ENCODE data around the gene CNTNAP2. TPM values are rescaled to one million over a fixed set of nuclear protein-coding genes. Genes with fewer than 3 reads are reported as not detected.
"Not testable (repeated sequence)": the region's sequence is repeated elsewhere in the genome, so short reads cannot be mapped to it uniquely, and the experiment has no call there.

Gene CNTNAP2
- total and polyA plus RNA-seq, 2 experiments from 2014 or later = not detected

- Histone ChIP-seq H3K9ac (no peak overlapping the region), H3F3A (ENCODE audit: insufficient read depth) (no peaks in the 10 kb centered on the region), H3K9me2 (ENCODE audit: insufficient read depth) (no peaks in the 10 kb centered on the region), H2AFZ (no peak overlapping the region), H3K79me2 (ENCODE audit: insufficient read depth) (no peaks in the 10 kb centered on the region), H4K20me1 (ENCODE audit: insufficient read depth) (no peaks in the 10 kb centered on the region), H3K4me2 (ENCODE audit: unreplicated experiment) (no peak overlapping the region), H3K27ac (no peak overlapping the region), H3K27me3 (replicated peaks; ENCODE audit: insufficient read depth) (no peaks in the 10 kb centered on the region), H3K4me1 (ENCODE audit: insufficient read depth) (no peaks in the 10 kb centered on the region), H3K9me3 (ENCODE audit: low read depth) (no peaks in the 10 kb centered on the region), H3K4me3 (no peak overlapping the region), H3K36me3 (ENCODE audit: low read depth) (no peaks in the 10 kb centered on the region)
- in situ Hi-C loops (cut with MboI) = no loop called here
- WGBS, 2 experiments (ENCODE audit: low coverage in 1 of 2, low lambda C conversion rate in 2 of 2, missing lambda C conversion rate in 2 of 2) = 4 to 6% methylated on average over 2 of the region's 2 CpGs
- DNase-seq = no peak
- no peak for TF ChIP-seq EZH2phosphoT487 (IDR thresholded peaks at IDR 0.05; ENCODE audit: insufficient read depth, low read depth)
- TF ChIP-seq EZH2 (IDR thresholded peaks at IDR 0.05; ENCODE audit: insufficient read depth, poor library complexity, severe bottlenecking) = no peak
These were observed 980.0 kb downstream of the CNTNAP2 start for GRCh38 chr7:147096629-147097028.

GRCh38 chr7:147103224-147103623 is 986.6 kb downstream of the CNTNAP2 start:
- H3K79me2 ChIP-seq (ENCODE audit: insufficient read depth) = no peaks in the 10 kb centered on the region

GRCh38 chr7:147106746-147107145 is 990.1 kb downstream of the CNTNAP2 start:
- in situ Hi-C loops (cut with MboI) = no loop called here
- Histone ChIP-seq H3K9ac (no peak overlapping the region), H3K4me2 (ENCODE audit: unreplicated experiment) (no peak overlapping the region), H3K27ac (no peak overlapping the region), H3K79me2 (ENCODE audit: insufficient read depth) (no peaks in the 10 kb centered on the region), H4K20me1 (ENCODE audit: insufficient read depth) (no peaks in the 10 kb centered on the region), H3K4me1 (ENCODE audit: insufficient read depth) (no peaks in the 10 kb centered on the region), H3K27me3 (replicated peaks; ENCODE audit: insufficient read depth) (no peaks in the 10 kb centered on the region), H3K9me3 (ENCODE audit: low read depth) (no peaks in the 10 kb centered on the region), H3K4me3 (no peak overlapping the region), H3K36me3 (ENCODE audit: low read depth) (no peaks in the 10 kb centered on the region), H3K9me2 (ENCODE audit: insufficient read depth) (no peaks in the 10 kb centered on the region), H3F3A (ENCODE audit: insufficient read depth) (no peaks in the 10 kb centered on the region), H2AFZ (no peak overlapping the region)
- WGBS, 2 experiments (ENCODE audit: low coverage in 1 of 2, low lambda C conversion rate in 2 of 2, missing lambda C conversion rate in 2 of 2) = 0% methylated on average over 2 of the region's 2 CpGs
- TF ChIP-seq EZH2phosphoT487 (IDR thresholded peaks at IDR 0.05; ENCODE audit: insufficient read depth, low read depth) (no peak), EZH2 (IDR thresholded peaks at IDR 0.05; ENCODE audit: insufficient read depth, poor library complexity, severe bottlenecking) (no peak)
- no peak for DNase-seq

More at GRCh38 chr7:147103224-147103623, 986.6 kb downstream of the CNTNAP2 start:
- Histone ChIP-seq H3K27ac (no peak overlapping the region), H3K4me1 (ENCODE audit: insufficient read depth) (no peaks in the 10 kb centered on the region), H3K27me3 (replicated peaks; ENCODE audit: insufficient read depth) (no peaks in the 10 kb centered on the region), H3K4me2 (ENCODE audit: unreplicated experiment) (no peak overlapping the region), H2AFZ (no peak overlapping the region), H3F3A (ENCODE audit: insufficient read depth) (no peaks in the 10 kb centered on the region), H3K9ac (no peak overlapping the region), H3K9me2 (ENCODE audit: insufficient read depth) (no peaks in the 10 kb centered on the region), H4K20me1 (ENCODE audit: insufficient read depth) (no peaks in the 10 kb centered on the region), H3K9me3 (ENCODE audit: low read depth) (no peaks in the 10 kb centered on the region), H3K4me3 (no peak overlapping the region), H3K36me3 (ENCODE audit: low read depth) (no peaks in the 10 kb centered on the region)
- no peak for DNase-seq
- TF ChIP-seq EZH2phosphoT487 (IDR thresholded peaks at IDR 0.05; ENCODE audit: insufficient read depth, low read depth) (no peak), EZH2 (IDR thresholded peaks at IDR 0.05; ENCODE audit: insufficient read depth, poor library complexity, severe bottlenecking) (no peak)
- in situ Hi-C loops (cut with MboI) = no loop called here
- 1 to 3% methylated on average over 2 of the region's 2 CpGs for WGBS, 2 experiments (ENCODE audit: low coverage in 1 of 2, low lambda C conversion rate in 2 of 2, missing lambda C conversion rate in 2 of 2)

- H3K27ac ChIP-seq; H3K27me3 ChIP-seq (replicated peaks; ENCODE audit: insufficient read depth); DNase-seq; H2AFZ ChIP-seq; H3K79me2 ChIP-seq (ENCODE audit: insufficient read depth); H4K20me1 ChIP-seq (ENCODE audit: insufficient read depth); H3K9ac ChIP-seq; in situ Hi-C loops (cut with MboI); H3F3A ChIP-seq (ENCODE audit: insufficient read depth); H3K4me2 ChIP-seq (ENCODE audit: unreplicated experiment); H3K9me2 ChIP-seq (ENCODE audit: insufficient read depth); H3K4me3 ChIP-seq; H3K9me3 ChIP-seq (ENCODE audit: low read depth); H3K36me3 ChIP-seq (ENCODE audit: low read depth); H3K4me1 ChIP-seq (ENCODE audit: insufficient read depth): not testable (repeated sequence)
- WGBS, 2 experiments (ENCODE audit: low coverage in 1 of 2, low lambda C conversion rate in 2 of 2, missing lambda C conversion rate in 2 of 2) = 0 to 10% methylated on average over 1 of the region's 1 CpG
These were observed 997.9 kb downstream of the CNTNAP2 start for GRCh38 chr7:147114525-147114924.

- DNase-seq = no peak
- H3F3A ChIP-seq (ENCODE audit: insufficient read depth) = no peaks in the 10 kb centered on the region
- no peaks in the 10 kb centered on the region for H3K4me1 ChIP-seq (ENCODE audit: insufficient read depth)
- H4K20me1 ChIP-seq (ENCODE audit: insufficient read depth) = no peaks in the 10 kb centered on the region
- in situ Hi-C loops (cut with MboI) = no loop called here
- no peak overlapping the region for H3K4me3 ChIP-seq
- WGBS, 2 experiments (ENCODE audit: low coverage in 1 of 2, low lambda C conversion rate in 2 of 2, missing lambda C conversion rate in 2 of 2) = 2 to 4% methylated on average over 2 of the region's 2 CpGs
- no peak overlapping the region for H3K9ac ChIP-seq
- H3K79me2 ChIP-seq (ENCODE audit: insufficient read depth) = no peaks in the 10 kb centered on the region
- no peak for TF ChIP-seq EZH2phosphoT487 (IDR thresholded peaks at IDR 0.05; ENCODE audit: insufficient read depth, low read depth)
- no peak for TF ChIP-seq EZH2 (IDR thresholded peaks at IDR 0.05; ENCODE audit: insufficient read depth, poor library complexity, severe bottlenecking)
- H3K4me2 ChIP-seq (ENCODE audit: unreplicated experiment) = no peak overlapping the region
- no peaks in the 10 kb centered on the region for H3K9me2 ChIP-seq (ENCODE audit: insufficient read depth)
- H3K36me3 ChIP-seq (ENCODE audit: low read depth) = no peaks in the 10 kb centered on the region
- H3K27ac ChIP-seq = no peak overlapping the region
- H3K27me3 ChIP-seq (replicated peaks; ENCODE audit: insufficient read depth) = no peaks in the 10 kb centered on the region
- H3K9me3 ChIP-seq (ENCODE audit: low read depth) = no peaks in the 10 kb centered on the region
- H2AFZ ChIP-seq = no peak overlapping the region
These were observed 1019.8 kb downstream of the CNTNAP2 start for GRCh38 chr7:147136352-147136751.

All from GM23248 (cell line).